HL-60 (cell line): ENCODE data around the gene TRIM9.

Source experiments
- GABPA ChIP-seq: IDR thresholded peaks from 2 replicates; pipeline ENCODE4 v1.6.1; 2012; ENCODE audit warnings: low read depth
- POLR2AphosphoS5 ChIP-seq: IDR thresholded peaks from 2 replicates; pipeline ENCODE4 v1.6.1; 2012; ENCODE audit warnings: low read depth
- SPI1 ChIP-seq: IDR thresholded peaks from 2 replicates; pipeline ENCODE4 v1.6.1; 2012; ENCODE audit warnings: low read depth, mild to moderate bottlenecking, borderline replicate concordance
- TF ChIP-seq, protein P1 (sequence below): IDR thresholded peaks from one replicate; pipeline ENCODE4 v1.5.1; 2011; ENCODE audit warnings: low read length, control low read depth, inconsistent platforms; ENCODE audit not compliant: insufficient read depth
- TF ChIP-seq, protein P2 (sequence below): IDR thresholded peaks from 2 replicates; pipeline ENCODE4 v1.6.1; 2012; ENCODE audit warnings: low read depth; ENCODE audit not compliant: insufficient replicate concordance

DNA sequence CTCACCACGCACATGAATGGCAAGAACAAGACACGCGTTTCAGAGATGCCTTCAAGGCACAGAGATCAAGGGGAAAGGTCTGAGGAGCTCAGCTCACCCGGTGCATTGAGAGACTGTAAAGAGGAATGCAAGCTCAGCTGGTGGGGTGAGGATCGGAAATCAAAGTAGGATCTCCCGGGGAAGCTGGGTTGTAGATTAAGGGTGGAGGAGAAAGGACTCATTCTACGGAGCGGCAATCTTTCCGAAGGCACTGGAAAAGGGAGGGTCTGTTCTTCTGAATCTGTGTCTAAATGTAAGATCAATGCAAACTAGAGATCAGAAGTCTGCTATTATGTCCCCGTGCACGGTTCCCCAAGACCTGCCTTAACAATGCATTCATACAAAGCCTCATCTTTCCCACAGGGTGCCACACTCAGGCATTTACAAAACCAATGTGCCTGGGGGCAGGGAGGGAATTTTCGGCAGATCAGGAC is 109.0 kb downstream of the TRIM9 start:
- TF ChIP-seq, protein P1, sequence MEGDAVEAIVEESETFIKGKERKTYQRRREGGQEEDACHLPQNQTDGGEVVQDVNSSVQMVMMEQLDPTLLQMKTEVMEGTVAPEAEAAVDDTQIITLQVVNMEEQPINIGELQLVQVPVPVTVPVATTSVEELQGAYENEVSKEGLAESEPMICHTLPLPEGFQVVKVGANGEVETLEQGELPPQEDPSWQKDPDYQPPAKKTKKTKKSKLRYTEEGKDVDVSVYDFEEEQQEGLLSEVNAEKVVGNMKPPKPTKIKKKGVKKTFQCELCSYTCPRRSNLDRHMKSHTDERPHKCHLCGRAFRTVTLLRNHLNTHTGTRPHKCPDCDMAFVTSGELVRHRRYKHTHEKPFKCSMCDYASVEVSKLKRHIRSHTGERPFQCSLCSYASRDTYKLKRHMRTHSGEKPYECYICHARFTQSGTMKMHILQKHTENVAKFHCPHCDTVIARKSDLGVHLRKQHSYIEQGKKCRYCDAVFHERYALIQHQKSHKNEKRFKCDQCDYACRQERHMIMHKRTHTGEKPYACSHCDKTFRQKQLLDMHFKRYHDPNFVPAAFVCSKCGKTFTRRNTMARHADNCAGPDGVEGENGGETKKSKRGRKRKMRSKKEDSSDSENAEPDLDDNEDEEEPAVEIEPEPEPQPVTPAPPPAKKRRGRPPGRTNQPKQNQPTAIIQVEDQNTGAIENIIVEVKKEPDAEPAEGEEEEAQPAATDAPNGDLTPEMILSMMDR, result no peak
- TF ChIP-seq POLR2AphosphoS5, result no peak
- TF ChIP-seq, protein P2, sequence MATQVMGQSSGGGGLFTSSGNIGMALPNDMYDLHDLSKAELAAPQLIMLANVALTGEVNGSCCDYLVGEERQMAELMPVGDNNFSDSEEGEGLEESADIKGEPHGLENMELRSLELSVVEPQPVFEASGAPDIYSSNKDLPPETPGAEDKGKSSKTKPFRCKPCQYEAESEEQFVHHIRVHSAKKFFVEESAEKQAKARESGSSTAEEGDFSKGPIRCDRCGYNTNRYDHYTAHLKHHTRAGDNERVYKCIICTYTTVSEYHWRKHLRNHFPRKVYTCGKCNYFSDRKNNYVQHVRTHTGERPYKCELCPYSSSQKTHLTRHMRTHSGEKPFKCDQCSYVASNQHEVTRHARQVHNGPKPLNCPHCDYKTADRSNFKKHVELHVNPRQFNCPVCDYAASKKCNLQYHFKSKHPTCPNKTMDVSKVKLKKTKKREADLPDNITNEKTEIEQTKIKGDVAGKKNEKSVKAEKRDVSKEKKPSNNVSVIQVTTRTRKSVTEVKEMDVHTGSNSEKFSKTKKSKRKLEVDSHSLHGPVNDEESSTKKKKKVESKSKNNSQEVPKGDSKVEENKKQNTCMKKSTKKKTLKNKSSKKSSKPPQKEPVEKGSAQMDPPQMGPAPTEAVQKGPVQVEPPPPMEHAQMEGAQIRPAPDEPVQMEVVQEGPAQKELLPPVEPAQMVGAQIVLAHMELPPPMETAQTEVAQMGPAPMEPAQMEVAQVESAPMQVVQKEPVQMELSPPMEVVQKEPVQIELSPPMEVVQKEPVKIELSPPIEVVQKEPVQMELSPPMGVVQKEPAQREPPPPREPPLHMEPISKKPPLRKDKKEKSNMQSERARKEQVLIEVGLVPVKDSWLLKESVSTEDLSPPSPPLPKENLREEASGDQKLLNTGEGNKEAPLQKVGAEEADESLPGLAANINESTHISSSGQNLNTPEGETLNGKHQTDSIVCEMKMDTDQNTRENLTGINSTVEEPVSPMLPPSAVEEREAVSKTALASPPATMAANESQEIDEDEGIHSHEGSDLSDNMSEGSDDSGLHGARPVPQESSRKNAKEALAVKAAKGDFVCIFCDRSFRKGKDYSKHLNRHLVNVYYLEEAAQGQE, result no peak
- no peak for TF ChIP-seq GABPA
- no peak for TF ChIP-seq SPI1
